KMS-11 (cell line): ENCODE results near the gene SRSF4.

Experiments
- H2AFZ ChIP-seq: fragments of 200-600 bp; sonication (generic); 2 replicates; pipeline ENCODE4 v1.6.1; 2016; ENCODE audit warnings: antibody characterized with exemption, mixed run types, low read depth
- H3K27ac ChIP-seq: fragments of 200-600 bp; sonication (generic); 2 replicates; pipeline ENCODE4 v1.6.1; 2016; ENCODE audit warnings: mild to moderate bottlenecking, mixed run types
- H3K27me3 ChIP-seq: fragments of 200-600 bp; sonication (generic); 2 replicates; pipeline ENCODE4 v1.6.1; 2017; ENCODE audit warnings: mild to moderate bottlenecking, low read depth, mixed run types, moderate library complexity; ENCODE audit not compliant: insufficient read depth
- H3K36me3 ChIP-seq: fragments of 200-600 bp; sonication (generic); 2 replicates; pipeline ENCODE4 v1.6.1; 2017; ENCODE audit warnings: mild to moderate bottlenecking, mixed run types; ENCODE audit not compliant: insufficient read depth
- H3K4me1 ChIP-seq: fragments of 200-600 bp; sonication (generic); 2 replicates; pipeline ENCODE4 v1.6.1; 2016; ENCODE audit warnings: mild to moderate bottlenecking, low read depth, mixed run types; ENCODE audit not compliant: poor library complexity, severe bottlenecking
- H3K4me2 ChIP-seq: fragments of 200-600 bp; sonication (generic); 2 replicates; pipeline ENCODE4 v1.7.0; 2016; ENCODE audit warnings: mild to moderate bottlenecking, mixed run types
- H3K4me3 ChIP-seq: fragments of 200-600 bp; sonication (generic); IDR thresholded peaks from 2 replicates; pipeline ENCODE4 v1.6.1; 2017; ENCODE audit warnings: low read depth, low read length, mixed read lengths; ENCODE audit not compliant: insufficient read depth
- H3K79me2 ChIP-seq: fragments of 200-600 bp; sonication (generic); 2 replicates; pipeline ENCODE4 v1.6.1; 2016; ENCODE audit warnings: low read depth, mixed run types; ENCODE audit not compliant: insufficient read depth
- H3K9ac ChIP-seq: fragments of 200-600 bp; sonication (generic); 2 replicates; pipeline ENCODE4 v1.6.1; 2016; ENCODE audit warnings: mild to moderate bottlenecking, mixed run types
- H4K20me1 ChIP-seq: fragments of 200-600 bp; sonication (generic); 2 replicates; pipeline ENCODE4 v1.6.1; 2016; ENCODE audit warnings: mild to moderate bottlenecking, mixed run types; ENCODE audit not compliant: insufficient read depth
- TF ChIP-seq, protein P1 (sequence below): fragments of 200-600 bp; sonication (generic); conservative IDR thresholded peaks from 2 replicates; pipeline ENCODE4 v1.6.1; 2017; ENCODE audit warnings: low read depth, mild to moderate bottlenecking, antibody characterized with exemption, low read length, moderate library complexity, mixed read lengths

Gene SRSF4

DNA sequence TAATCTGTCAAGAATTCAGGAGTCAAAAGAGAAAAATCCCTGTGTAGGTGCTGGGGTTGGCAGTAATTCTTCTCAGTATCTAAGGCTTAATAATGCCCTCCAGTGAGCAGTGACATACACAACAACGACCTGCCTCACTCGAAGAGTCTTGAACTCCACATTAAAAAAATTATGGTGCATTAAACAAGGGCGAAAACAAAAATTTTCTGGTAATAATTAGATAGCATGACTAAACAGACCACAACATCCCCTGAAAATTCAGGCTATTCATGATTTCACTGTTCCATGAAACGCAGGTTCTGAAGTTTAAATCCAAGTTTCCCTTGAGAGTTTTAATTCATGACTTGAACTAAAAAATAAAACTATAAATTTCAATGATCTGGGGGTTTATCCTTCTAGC is 5.1 kb downstream of the SRSF4 start:
- Histone ChIP-seq H3K79me2 (peaks cover 97% of the 10 kb centered on the region), H3K9ac (no peak overlapping the region), H3K36me3 (peaks cover 6% of the 10 kb centered on the region; the same call in 1 of the 2 replicates), H3K4me3 (no peak overlapping the region), H4K20me1 (peaks cover 67% of the 10 kb centered on the region), H3K4me1 (peaks cover 40% of the 10 kb centered on the region), H2AFZ (no peak overlapping the region), H3K4me2 (no peak overlapping the region), H3K27me3 (no peaks in the 10 kb centered on the region), H3K27ac (no peak overlapping the region)
- TF ChIP-seq, protein P1, sequence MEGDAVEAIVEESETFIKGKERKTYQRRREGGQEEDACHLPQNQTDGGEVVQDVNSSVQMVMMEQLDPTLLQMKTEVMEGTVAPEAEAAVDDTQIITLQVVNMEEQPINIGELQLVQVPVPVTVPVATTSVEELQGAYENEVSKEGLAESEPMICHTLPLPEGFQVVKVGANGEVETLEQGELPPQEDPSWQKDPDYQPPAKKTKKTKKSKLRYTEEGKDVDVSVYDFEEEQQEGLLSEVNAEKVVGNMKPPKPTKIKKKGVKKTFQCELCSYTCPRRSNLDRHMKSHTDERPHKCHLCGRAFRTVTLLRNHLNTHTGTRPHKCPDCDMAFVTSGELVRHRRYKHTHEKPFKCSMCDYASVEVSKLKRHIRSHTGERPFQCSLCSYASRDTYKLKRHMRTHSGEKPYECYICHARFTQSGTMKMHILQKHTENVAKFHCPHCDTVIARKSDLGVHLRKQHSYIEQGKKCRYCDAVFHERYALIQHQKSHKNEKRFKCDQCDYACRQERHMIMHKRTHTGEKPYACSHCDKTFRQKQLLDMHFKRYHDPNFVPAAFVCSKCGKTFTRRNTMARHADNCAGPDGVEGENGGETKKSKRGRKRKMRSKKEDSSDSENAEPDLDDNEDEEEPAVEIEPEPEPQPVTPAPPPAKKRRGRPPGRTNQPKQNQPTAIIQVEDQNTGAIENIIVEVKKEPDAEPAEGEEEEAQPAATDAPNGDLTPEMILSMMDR: no peak

DNA sequence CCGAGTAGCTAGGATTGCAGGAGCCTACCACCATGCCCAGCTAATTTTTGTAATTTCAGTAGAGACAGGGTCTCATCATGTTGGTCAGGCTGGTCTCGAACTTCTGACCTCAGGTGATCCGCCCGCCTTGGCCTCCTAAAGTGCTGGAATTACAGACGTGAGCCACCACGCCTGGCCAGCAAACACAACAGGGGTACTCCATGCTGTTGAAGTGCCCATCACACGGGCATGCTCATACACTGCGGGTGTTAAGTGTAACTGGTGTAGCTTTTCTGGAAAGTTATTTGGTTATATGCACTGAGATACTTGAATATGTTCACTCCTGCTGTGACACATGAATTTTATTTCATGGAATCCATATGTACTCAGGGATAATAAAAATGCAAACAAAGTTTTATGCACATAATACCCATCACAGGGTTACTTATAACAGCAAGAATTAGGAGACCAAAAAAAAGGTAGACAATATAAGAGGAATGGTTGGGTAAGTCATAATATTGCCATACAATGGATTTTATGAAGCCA is 9.2 kb downstream of the SRSF4 start:
- peaks cover 97% of the 10 kb centered on the region for H3K79me2 ChIP-seq
- H3K27ac ChIP-seq: no peak overlapping the region
- TF ChIP-seq, protein P1: no peak
- H4K20me1 ChIP-seq: peaks cover 56% of the 10 kb centered on the region
- no peaks in the 10 kb centered on the region for H3K27me3 ChIP-seq
- H3K36me3 ChIP-seq: peaks cover 3% of the 10 kb centered on the region; the same call in 1 of the 2 replicates
- H3K4me2 ChIP-seq: no peak overlapping the region
- H3K9ac ChIP-seq: no peak overlapping the region
- H3K4me1 ChIP-seq: peaks cover 27% of the 10 kb centered on the region
- no peak overlapping the region for H2AFZ ChIP-seq
- H3K4me3 ChIP-seq: no peak overlapping the region

DNA sequence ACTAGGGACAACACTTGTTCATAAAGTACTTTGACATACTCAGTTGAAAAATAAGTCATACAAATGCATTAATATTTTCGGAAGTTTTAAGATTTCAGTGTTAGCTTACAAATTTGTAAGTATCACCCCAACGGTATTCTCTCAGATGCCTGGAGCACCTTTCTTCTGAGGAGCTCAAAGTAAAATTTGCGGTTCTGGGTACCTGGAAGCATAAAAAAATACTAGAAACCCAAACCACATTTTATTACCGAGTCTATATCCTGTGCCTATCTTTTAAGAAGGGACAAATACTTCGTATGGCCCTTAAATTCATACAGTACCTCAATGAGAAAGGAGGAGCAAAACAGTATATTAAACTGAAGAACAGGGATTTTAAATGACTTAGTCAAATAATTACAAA is 10.2 kb downstream of the SRSF4 start:
- H3K79me2 ChIP-seq: peaks cover 97% of the 10 kb centered on the region

DNA sequence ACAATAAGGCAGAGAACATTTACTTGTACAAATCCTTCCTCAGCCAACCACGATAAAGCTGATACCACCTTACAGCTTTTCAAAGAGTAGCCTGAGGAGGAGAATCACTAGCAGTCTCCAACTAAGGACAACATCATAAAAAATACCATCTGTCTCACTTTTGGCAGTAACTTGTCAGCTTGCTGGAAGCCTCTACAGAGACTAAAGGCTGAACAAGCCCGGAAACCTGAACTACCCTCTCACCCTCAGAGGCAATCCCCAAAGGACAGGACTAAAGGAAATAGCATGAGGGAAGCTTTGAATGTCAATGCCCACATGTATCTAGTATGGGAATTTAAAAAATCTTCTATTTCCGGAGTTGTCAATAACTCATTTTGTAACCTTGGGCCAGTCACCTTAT is 10.6 kb downstream of the SRSF4 start:
- no peak overlapping the region for H3K9ac ChIP-seq
- no peak overlapping the region for H3K4me2 ChIP-seq
- TF ChIP-seq, protein P1: no peak
- peaks cover 3% of the 10 kb centered on the region; the same call in 1 of the 2 replicates for H3K36me3 ChIP-seq
- peaks cover 47% of the 10 kb centered on the region for H4K20me1 ChIP-seq
- H3K27me3 ChIP-seq: no peaks in the 10 kb centered on the region
- no peak overlapping the region for H3K27ac ChIP-seq
- H3K4me1 ChIP-seq: peaks cover 27% of the 10 kb centered on the region
- peaks cover 97% of the 10 kb centered on the region for H3K79me2 ChIP-seq
- no peak overlapping the region for H3K4me3 ChIP-seq
- no peak overlapping the region for H2AFZ ChIP-seq

More for the DNA sequence above, 10.2 kb downstream of the SRSF4 start:
- Histone ChIP-seq H3K27me3 (no peaks in the 10 kb centered on the region), H4K20me1 (peaks cover 49% of the 10 kb centered on the region), H2AFZ (no peak overlapping the region), H3K36me3 (peaks cover 3% of the 10 kb centered on the region; the same call in 1 of the 2 replicates), H3K4me2 (no peak overlapping the region), H3K9ac (no peak overlapping the region), H3K4me1 (peaks cover 27% of the 10 kb centered on the region), H3K4me3 (no peak overlapping the region), H3K27ac (no peak overlapping the region)
- TF ChIP-seq, protein P1: no peak
